ENCODE measurements around the gene TICAM1.

DNA sequence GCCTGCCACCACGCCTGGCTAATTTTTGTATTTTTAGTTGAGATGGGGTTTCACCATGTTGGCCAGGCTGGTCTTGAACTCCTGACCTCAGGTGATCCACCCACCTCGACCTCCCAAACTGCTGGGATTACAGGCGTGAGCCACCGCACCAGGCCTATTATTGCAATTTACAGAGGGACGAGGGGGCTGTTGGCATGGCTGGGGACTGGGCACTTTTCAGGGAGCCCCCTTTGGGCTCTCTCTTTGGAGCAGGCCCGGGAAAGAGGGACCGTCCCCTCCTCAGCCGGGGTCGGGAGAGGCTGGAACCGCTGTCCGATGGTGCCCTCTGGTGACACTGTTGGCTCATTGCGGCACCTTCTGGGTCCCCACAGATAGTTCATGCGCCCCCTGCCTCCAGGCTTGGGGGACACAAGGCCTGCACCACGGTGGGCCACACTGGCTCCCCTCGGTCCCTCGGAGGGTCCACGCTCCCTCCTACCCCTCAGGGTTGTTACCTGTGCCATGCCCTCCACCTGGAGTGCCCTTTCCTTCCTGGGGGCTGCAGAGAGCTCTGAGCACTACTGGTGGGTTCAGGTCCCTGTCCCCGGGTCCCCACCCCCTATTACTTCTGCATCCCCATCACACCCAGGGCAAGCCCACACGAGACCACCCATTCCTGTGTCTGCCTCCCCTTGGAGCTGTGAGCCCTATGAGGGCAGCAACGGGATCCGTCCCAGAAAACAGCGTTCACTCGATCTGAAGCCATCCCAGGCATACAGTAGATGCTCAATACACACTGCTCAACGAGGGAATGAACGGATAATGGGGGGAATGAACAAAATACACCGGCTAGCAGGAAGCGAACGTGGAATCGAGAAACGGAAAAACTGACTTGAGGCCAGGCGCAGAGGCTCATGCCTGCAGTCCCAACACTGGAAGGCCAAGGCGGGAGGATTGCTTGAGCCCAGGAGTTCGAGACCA, 27.5 kb downstream of the TICAM1 start:
- TF ChIP-seq PAX8 (CRISPR knock-in tag; IDR thresholded peaks at IDR 0.05; ENCODE audit: borderline replicate concordance) (no peak), ZNF274 (CRISPR knock-in tag; IDR thresholded peaks at IDR 0.05) (no peak)

All from HepG2 (cell line).